AG08395 (cell line): ENCODE measurements around the gene AKT3.
"Not testable (repeated sequence)": the region's sequence is repeated elsewhere in the genome, so short reads cannot be mapped to it uniquely, and the experiment has no call there.

ENCODE experiments used
- DNase-seq: peaks from one replicate; pipeline ENCODE4 v3.0.0; 2012; ENCODE audit warnings: mixed read lengths, low spot score

AKT3 gene

DNA sequence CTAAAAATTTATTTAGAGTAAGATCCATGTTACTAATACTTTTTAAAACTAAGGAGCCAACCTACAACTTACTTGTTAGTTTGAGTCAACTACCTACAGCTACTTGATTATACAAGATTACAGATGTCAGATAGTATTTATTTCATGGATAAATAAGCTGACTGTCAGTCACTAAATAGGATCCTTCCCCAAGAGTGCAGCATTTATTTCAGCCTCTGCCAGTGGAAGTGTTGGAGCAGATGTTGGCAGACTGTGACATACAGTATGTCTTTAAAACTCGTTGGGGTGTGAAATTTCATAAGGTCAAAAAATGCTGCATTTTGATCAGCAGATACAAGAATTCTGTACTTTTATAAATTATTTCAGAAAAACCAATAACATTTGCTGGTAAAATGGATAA lies 156.2 kb downstream of the AKT3 start:
- no peak for DNase-seq

DNA sequence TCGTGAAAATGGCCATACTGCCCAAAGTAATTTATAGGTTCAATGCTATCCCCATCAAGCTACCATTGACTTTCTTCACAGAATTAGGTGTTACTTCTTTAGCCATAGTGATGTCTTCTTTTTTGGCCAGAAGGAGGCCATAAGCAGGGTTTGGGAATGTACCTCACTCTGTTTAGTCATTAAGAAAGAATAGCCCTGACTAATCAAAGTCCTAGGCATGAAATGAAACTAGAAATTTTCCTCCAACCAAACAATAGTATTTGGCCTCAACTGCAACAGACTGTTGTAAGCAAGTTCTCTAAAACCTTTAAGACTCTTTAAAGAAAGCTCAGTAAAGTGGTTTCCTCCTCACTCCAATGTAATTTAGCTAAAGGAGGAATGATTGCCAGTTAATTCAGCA lies 163.9 kb downstream of the AKT3 start:
- no peak for DNase-seq

DNA sequence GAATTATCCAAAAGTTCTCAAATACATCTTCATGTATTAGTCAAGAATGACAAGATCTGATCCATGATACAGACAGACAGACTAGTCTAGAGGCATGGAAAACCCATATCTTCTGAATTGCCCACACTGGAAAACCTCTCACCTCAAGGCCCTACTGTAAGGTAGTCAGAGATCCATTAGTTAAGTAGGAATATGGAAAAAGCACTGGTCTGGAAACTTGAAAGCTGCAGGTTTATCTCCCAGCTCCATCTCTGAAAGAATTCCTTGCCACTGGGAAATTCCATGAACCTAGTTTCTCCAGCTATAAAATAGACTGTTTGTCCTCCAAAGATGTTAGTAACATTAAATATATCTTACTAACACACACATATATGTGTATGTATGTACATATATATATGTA lies 169.2 kb downstream of the AKT3 start:
- no peak for DNase-seq

DNA sequence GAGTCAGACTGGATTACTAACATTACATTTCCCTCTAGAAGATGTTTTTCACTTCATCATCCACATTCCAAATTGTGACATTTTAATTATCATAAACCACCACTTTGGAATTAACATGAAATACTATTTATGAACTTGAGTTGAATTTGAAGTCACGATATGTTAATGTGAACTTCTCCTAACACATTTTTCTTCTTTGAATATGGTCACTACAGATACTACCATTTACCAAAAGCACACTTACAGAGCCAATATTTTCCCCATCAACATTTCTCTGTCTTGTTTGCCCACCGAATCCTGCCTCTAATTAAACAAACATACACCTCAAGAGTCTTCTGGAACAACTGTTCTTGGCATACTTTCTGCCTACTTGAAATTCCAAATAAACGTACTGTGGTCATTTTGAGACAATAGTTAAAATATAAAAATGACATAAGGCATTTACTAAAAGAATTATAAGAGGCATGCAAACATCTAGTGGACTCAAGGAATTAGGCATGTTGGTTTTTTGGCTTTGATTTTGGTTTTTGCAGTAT lies 177.4 kb downstream of the AKT3 start:
- no peak for DNase-seq

DNA sequence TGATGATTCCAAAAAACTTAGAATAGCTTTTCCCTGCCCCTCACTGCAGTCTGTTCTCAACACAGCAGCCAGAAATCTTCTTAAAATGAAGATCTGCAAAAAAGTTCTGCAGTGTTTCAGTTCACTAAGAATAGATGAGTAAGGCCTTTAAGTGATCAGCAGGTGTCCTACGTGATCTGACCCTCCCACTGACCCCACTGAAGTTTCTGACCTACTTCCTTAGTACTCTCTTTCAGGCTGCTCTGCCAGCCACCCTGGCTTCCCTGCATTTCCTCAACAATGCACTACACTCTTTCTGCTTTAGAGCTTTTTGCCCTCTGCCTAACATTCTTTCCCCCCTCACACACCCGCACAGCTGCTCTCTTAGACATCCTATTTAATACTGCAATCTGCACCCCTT lies 182.5 kb downstream of the AKT3 start:
- DNase-seq: no peak

DNA sequence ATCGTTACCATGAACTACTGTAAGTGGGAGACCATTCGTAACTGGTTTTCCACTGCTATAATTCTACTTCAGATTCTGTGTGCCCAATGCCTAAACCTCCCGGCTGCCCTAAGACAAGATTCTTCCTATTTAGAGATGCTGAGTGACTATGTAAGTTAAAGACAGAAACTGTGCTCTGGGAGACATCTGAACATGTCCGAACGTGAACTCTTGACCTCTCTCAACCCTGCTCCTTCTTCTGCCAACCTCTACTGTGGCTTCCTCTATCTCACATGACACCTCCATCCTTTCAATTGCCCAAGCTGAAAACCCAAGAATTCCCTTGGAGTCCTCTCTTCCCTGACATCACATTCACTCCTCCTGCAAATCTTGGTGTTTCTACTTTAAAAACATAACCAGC lies 182.9 kb downstream of the AKT3 start:
- no peak for DNase-seq

DNA sequence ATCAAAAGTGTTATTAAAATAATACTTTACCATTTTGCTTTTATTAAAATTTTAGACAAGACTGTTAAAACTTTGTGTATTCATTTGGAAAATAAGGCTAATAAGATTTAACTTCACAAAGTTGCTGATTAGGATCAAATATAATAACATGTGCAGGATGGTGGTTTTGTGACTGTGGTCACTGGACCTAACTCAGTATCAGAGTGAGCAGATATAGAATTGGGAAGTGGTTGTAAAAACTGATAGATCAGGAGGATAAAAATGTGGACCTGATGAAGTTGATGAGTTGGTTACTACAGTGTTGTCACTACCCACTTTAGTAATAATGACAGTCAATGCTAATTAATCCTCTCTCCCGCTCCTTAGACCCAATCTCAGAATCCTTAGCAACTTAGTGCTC lies 186.4 kb downstream of the AKT3 start:
- DNase-seq: no peak

DNA sequence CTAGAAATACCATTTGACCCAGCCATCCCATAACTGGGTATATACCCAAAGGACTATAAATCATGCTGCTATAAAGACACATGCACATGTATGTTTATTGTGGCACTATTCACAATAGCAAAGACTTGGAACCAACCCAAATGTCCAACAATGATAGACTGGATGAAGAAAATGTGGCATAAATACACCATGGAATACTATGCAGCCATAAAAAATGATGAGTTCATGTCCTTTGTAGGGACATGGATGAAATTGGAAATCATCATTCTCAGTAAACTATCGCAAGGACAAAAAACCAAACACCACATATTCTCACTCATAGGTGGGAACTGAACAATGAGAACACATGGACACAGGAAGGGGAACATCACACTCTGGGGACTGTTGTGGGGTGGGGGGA lies 187.9 kb downstream of the AKT3 start:
- not testable (repeated sequence) for DNase-seq

DNA sequence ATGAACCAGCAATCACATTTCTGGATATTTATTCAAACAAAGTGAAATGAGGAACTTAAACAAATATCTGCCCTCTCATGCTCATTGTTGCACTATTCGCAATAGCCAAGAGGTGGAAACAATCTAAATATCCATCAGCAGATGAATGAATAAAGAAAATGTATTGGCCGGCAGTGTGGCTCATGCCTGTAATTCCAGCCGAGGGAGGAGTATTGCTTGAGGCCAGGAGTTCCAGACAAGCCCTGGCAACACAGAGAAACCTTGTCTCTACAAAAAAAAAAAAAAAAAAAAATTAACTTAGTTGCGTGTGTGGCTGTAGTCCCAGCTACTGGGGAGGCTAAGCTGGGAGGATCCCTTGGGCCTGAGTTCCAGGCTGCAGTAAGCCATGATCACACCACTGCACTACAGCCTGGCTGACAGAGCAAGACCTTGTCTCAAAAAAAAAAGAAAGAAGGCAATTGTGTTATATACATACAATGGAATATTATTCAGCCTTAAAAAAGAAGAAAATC lies 191.4 kb downstream of the AKT3 start:
- DNase-seq: no peak

DNA sequence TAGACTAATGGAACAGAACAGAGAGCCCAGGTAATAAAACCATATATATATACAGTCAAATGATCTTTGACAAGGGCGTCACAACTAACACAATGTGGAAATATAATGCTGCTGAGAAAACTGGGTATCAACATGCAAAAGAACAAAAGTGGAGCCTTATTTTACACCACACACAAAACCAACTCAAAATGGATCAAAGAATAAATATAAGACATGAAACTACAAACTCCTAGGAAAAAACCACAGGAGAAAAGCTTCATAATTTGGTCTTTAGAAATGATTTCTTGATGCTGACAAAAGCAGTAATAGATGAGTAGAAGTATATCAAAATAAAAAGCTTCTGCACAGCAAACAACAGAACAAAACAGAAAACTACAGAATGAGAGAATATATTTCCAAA lies 192.2 kb downstream of the AKT3 start:
- DNase-seq: no peak

DNA sequence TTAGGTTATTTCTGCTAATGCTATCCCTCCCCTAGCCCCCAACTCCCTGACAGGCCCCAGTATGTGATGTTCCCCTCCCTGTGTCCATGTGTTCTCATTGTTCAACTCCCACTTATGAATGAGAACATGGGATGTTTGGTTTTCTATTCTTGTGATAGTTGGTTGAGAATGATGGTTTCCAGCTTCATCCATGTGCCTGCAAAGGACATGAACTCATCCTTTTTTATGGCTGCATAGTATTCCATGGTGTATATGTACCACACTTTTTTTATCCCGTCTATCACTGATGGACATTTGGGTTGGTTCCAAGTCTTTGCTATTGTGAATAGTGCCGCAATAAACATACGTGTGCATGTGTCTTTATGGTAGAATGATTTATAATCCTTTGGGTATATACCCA lies 200.5 kb downstream of the AKT3 start:
- DNase-seq: not testable (repeated sequence)

DNA sequence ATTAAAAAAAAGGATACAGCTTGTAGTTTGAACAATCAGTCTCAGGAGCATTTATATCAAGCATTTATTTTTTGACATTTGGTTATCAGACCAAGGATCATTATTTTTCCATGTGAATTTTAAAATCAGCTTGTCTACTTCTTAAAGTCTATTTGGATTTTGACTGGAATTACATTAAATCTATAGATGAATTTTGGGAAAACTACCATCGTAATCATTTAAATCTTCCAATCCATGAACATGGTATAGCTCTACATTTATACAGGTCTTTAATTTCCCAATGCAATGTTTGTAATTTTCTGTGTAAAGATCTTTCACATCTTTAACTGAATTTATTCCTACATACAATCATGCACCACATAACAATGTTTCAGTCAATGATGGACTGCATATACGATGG lies 203.2 kb downstream of the AKT3 start:
- no peak for DNase-seq

DNA sequence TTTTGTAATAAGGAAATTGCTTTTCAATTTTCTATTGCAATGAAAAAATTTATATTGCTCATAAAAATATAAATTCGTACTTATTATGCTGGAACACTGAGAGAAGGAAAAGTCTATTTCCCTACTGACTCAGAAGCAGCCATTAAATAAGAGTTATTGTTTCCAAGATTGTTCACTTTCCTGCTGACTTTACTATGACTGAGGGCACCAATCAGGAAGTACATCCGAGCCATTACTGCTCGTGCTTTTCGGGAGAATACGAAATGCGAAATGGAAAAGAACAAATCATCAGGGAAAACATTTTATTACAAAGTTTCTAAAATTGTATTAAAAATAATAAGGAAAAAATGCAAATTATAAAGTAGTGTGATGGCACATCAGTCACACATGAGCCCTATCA lies 204.8 kb downstream of the AKT3 start:
- no peak for DNase-seq

DNA sequence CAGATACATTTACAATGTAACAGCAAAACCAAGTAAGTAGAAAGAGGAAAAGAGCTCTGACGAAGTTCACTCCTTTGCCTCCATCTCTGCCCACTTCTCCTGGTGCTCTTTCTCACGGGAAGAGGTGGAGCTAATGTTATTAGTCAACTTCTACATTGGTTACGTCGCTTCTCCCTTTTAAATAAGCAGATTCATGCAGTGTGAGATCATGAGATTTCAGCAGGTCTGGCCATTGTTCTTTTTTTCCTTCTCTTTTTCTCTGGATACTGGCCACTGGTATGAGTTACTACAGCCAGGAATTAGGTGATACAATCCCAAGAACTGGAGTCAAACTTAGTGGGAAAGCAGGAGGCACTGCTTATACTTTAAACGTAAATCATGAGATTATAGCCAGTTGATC lies 207.1 kb downstream of the AKT3 start:
- no peak for DNase-seq

DNA sequence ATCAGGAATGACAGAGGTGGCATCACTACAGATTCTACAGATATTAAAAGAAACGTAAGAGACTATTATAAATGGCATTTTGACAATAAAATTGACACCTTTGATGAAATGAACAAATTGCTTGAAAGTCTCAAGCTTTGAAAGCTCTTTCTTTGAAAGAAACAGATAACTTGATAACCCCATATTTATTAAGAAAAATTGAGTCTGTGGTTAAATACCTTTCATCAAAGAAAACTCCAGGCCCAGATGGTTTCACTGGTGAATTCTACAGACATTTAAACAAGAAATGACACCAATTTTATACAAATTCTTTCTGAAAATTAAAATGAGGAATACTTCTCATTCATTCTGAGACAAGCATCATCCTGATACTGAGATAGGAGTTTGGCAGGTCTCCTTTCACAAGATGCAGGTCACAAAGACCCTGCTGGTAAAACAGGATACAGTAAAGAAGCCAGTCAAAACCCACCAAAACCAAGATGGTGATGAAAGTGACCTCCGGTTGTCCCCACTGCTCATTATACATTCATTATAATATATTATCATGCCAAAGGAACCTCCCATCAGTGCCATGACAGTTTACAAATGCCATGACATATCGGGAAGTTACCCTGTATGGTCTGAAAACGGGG lies 210.9 kb downstream of the AKT3 start:
- no peak for DNase-seq

DNA sequence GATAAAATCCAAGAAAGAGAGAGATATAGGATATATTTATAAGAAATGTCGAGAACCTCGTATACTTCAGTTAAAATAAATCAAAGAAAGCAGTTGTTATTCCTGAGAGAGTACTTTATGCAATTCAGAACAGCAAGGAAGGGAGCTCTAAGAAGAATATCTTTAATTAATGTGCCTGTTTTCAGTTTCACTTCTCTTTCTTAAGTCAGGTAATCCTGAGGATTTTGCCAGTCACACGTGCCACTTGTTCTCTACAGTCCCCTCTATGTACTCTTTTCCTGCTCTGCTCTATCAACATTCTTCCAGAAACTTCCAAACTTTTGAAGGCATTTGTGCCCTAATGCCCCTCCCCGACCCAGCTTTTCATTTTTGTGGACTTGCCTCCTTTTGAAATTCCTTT lies 211.9 kb downstream of the AKT3 start:
- DNase-seq: no peak

DNA sequence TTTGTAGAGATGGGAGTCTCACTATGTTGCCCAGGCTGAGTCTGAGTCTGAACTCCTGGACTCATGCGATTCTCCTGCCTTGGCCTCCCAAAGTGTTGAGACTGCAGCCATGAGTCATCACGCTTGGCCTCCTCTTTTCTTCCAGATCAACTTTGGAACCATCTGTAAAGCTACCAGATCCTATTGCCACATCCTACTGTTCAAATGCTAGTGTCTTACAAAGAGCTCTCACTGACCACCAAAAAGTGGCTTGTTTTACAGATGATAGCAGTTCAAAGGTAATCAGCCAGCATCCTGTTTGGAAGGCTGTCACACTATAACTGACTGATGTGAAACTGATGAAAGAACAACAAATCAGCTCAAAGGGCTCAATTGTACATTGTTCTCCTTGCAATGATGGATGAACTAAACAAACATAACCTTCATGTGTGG lies 221.6 kb downstream of the AKT3 start:
- DNase-seq: no peak

DNA sequence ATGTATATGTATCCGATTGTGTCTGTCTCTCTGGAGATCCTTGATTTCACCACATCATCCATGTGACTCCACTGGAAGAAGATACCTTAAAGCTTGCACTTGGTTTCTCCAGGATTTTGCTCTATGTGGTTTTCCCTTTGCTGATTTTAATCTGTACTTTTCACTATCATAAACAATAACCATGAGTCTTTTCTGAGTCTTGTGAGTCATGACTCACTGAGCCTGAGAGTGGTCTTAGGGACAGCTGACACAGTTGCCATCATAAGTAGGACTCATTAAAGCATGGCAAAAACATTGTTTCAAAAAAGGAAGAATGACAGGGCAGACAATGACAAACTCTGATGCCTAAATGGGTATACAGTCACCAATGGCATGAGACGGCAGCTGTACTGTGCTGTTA lies 226.2 kb downstream of the AKT3 start:
- no peak for DNase-seq

DNA sequence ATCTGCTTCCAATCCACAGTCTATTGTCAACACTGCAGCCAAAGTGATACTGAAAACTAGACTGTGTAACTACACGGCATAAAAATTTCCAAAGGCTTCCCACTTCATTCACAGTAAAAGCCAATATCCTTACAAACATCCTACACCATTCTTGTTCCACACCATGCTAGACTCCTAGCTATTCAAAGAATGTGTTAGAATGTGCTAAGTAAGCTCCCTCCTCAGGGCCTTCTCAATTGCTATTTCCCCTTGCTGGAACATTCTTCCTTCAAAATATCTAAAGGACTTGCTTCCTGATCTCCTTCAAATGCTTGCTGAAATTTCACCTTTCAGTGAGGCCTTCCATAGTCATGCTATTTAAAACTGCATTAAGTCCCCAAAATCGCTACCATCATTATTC lies 228.1 kb downstream of the AKT3 start:
- no peak for DNase-seq

DNA sequence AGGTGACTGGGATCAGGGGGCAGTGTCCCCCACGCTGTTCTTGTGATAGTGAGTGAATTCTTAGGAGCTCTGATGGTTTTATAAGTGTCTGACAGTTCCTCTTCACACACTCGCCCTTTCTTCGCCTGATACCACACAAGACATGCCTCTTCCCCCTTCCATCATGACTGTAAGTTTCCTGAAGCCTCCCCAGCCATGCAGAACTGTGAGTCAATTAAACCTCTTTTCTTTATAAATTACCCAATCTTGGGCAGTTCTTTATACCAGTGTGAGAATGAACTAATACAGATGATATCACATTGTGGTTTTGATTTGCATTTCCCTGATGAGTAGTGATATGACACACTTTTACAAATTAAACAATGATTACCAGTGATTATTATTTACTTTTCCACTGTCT lies 229.9 kb downstream of the AKT3 start:
- no peak for DNase-seq

DNA sequence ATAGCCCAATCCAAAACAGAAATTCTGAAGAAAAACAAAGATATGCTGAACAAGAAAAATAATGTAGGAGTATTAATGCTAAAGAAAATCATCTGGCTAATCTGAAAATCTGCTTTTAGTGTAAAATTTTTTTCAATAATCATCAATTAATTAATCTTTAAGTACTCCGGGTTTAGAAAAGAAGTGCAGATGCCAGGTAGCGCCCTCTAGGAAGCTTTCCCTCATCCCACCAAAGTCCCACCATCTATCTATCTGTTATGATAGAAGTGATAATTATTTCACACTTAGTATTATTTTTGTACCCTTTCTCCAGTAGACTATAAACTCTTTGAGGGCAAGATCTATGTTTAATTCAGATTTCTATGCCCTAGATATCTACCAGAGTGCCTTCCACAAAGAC lies 240.3 kb downstream of the AKT3 start:
- no peak for DNase-seq

DNA sequence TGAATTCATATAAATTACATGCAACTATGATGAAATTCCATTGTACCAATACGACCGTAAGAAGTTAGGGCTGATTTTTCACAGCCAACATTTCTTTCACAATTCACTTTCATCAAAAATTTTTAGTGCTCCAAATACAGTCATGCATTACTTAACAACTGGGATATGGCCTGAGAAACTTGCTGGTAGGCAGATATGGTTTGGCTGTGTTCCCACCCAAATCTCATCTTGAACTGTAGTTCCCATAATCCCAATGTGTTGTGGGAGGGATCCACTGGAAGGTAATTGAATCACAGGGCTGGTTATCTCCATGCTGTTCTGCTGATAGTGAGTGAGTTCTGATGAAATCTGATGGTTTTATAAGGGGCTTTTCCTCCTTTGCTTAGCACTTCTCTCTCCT lies 244.4 kb downstream of the AKT3 start:
- no peak for DNase-seq

DNA sequence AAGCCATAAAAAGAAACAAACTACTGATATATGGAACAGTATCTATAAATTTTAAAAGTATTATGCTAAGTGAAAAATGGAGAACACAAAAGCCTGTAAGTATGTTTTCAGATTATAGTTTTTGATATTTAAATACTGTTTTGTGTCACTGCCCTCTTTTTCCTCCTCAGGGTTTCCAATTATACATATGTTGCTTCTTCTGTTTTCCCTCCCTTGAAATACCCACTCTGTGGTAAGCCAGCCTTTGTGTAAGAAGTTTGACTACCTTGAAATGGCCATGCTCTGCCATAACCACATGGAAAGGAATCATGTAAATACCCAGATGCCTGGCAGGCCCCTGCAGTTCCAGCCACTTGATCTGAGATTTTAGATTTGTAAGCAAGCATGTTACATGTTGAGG lies 248.3 kb downstream of the AKT3 start:
- DNase-seq: no peak

DNA sequence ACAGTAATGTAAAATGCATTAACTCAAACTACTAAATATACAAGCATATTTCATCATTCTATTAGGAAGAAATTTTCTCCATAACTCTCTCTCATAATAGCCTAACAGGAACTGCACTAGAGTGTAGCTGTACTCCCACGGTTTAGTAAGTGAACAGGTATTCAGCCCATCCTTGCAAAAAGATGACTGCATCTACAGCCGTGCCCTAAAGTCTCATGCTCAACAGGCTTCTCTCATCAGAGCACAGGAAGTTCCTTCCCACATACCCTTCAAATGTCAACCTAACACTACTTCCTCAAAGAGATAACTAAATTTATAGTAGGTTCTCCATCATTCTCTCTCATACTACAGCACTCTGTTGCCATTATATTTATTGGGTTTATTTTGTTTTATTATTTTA lies 251.6 kb downstream of the AKT3 start:
- no peak for DNase-seq
